ENCODE results near the gene OTULIN. TPM values are rescaled to one million over a fixed set of nuclear protein-coding genes. Genes with fewer than 3 reads are reported as not detected.

OTULIN gene
- total and polyA plus RNA-seq, 2 of the 13 experiments (the other 11 are each of a cell fraction or from before 2014, with no cell fraction given) = 7.0 to 34.8 TPM

DNA sequence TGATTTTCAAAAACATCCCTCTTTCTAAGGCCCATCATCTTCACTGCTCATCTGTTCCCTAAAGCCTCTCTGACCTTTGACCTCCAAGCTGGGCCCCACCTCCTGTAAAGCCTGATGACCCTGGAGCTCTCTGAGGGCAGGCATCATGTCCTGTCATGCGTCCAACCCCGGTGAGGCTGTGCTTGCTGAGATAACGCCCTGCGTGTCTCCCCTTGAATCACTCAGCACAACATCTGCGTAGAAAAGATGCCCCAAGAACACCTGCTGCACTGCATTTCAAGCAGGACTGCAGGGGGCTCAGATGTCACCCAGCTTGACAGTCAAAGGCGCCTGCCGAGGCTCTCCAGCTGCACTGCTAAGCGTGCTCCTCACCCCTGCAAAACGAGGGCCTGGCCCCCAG lies 78.0 kb downstream of the OTULIN start:
- intact Hi-C loops (cut with micrococcal nuclease; ENCODE audit: unreplicated experiment) (no loop called here), in situ Hi-C loops (cut with HindIII; ENCODE audit: extremely low pct_ligation_motif_present, low pct_unique_long_range_greater_than_20kb) (no loop called here)
- BruUV-seq (replicated peaks) = no TSS peak
- H3K27ac ChIP-seq (ENCODE audit: extremely low read length, insufficient read depth, low read length) = no peak overlapping the region
- peaks cover 26% of the 10 kb centered on the region for H3K4me1 ChIP-seq (ENCODE audit: insufficient read depth, low read length)
- no peak overlapping the region for H3K9ac ChIP-seq (ENCODE audit: insufficient read depth, low read depth, low read length)
- H3K27me3 ChIP-seq (ENCODE audit: control insufficient read depth in 1 of 2, insufficient read depth in 2 of 2, low read length in 2 of 2) = no peaks in the 10 kb centered on the region
- POLR2A ChIA-PET = no interaction called here
- ATAC-seq = no peak
- DNase-seq (ENCODE audit: low spot score) = no peak
- 82% methylated on average over 9 of the region's 9 CpGs for WGBS (ENCODE audit: low lambda C conversion rate)
- no peak overlapping the region for H3K4me2 ChIP-seq (ENCODE audit: low read depth, low read length)
- TF ChIP-seq PITX1 (CRISPR knock-in tag; IDR thresholded peaks at IDR 0.05) (no peak), NR2F6 (IDR thresholded peaks at IDR 0.05) (0 out of 2 replicates have a peak, but pooled peaks have one; percentile 28), NR2F6 (CRISPR knock-in tag; IDR thresholded peaks at IDR 0.05) (no peak), NR2C2 (CRISPR knock-in tag; IDR thresholded peaks at IDR 0.05; ENCODE audit: borderline replicate concordance) (peak; percentile 31; the same call in 1 of the 2 replicates)
- TF ChIP-seq, protein P1, sequence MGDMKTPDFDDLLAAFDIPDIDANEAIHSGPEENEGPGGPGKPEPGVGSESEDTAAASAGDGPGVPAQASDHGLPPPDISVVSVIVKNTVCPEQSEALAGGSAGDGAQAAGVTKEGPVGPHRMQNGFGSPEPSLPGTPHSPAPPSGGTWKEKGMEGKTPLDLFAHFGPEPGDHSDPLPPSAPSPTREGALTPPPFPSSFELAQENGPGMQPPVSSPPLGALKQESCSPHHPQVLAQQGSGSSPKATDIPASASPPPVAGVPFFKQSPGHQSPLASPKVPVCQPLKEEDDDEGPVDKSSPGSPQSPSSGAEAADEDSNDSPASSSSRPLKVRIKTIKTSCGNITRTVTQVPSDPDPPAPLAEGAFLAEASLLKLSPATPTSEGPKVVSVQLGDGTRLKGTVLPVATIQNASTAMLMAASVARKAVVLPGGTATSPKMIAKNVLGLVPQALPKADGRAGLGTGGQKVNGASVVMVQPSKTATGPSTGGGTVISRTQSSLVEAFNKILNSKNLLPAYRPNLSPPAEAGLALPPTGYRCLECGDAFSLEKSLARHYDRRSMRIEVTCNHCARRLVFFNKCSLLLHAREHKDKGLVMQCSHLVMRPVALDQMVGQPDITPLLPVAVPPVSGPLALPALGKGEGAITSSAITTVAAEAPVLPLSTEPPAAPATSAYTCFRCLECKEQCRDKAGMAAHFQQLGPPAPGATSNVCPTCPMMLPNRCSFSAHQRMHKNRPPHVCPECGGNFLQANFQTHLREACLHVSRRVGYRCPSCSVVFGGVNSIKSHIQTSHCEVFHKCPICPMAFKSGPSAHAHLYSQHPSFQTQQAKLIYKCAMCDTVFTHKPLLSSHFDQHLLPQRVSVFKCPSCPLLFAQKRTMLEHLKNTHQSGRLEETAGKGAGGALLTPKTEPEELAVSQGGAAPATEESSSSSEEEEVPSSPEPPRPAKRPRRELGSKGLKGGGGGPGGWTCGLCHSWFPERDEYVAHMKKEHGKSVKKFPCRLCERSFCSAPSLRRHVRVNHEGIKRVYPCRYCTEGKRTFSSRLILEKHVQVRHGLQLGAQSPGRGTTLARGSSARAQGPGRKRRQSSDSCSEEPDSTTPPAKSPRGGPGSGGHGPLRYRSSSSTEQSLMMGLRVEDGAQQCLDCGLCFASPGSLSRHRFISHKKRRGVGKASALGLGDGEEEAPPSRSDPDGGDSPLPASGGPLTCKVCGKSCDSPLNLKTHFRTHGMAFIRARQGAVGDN (CRISPR knock-in tag; IDR thresholded peaks at IDR 0.05) = 0 out of 2 replicates have a peak, but pooled peaks have one; percentile 12
- no peaks in the 10 kb centered on the region for H3K9me3 ChIP-seq (ENCODE audit: low read length)
- H2AFZ ChIP-seq (ENCODE audit: low read length) = no peak overlapping the region
- FAIRE-seq = no peak
- H3K36me3 ChIP-seq (replicated peaks in 1 of 2; ENCODE audit: control insufficient read depth in 1 of 2, insufficient read depth in 2 of 2, low read length in 2 of 2) = peaks cover 1 to 28% of the 10 kb centered on the region in 2 experiments; a peak in 3 of 5 replicates
- H3K4me3 ChIP-seq (replicated peaks in 1 of 3; ENCODE audit: insufficient read depth in 1 of 3, low read depth in 2 of 3, low read length in 3 of 3) = no peak overlapping the region
- H4K20me1 ChIP-seq (ENCODE audit: insufficient read depth, low read length) = no peaks in the 10 kb centered on the region
- no peaks in the 10 kb centered on the region for H3K79me2 ChIP-seq (ENCODE audit: insufficient read depth, low read length)
- CTCF ChIA-PET (ENCODE audit: low intra/inter-chr PET ratio, low total read pairs) = no interaction called here

All from HepG2 (cell line).